HepG2 (cell line): ENCODE data around the gene CCM2.

Source experiments
- ZNF484 ChIP-seq: sonication (generic); formaldehyde crosslinking; IDR thresholded peaks from 2 replicates; pipeline ENCODE4 v1.5.1; 2020; ENCODE audit warnings: mild to moderate bottlenecking, low read depth, missing genetic modification reagents, borderline replicate concordance
- TF ChIP-seq, protein P1 (sequence below): sonication (generic); formaldehyde crosslinking; IDR thresholded peaks from 2 replicates; pipeline ENCODE4 v1.5.0; 2020; ENCODE audit warnings: missing genetic modification reagents

GRCh38 chr7:45080958-45081669 lies 81.1 kb downstream of the CCM2 start:
- TF ChIP-seq ZNF484 (CRISPR knock-in tag), result no peak
- TF ChIP-seq, protein P1, sequence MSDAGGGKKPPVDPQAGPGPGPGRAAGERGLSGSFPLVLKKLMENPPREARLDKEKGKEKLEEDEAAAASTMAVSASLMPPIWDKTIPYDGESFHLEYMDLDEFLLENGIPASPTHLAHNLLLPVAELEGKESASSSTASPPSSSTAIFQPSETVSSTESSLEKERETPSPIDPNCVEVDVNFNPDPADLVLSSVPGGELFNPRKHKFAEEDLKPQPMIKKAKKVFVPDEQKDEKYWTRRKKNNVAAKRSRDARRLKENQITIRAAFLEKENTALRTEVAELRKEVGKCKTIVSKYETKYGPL (CRISPR knock-in tag), result no peak
